Testis (tissue), 2 donors: ENCODE results near the gene C20orf141.

ENCODE experiments used
- CTCF ChIP-seq, 3 experiments: fragments of 450-650 bp in 2 of 3; fragments of 200-600 bp in 1 of 3; sonication (generic) in 1 of 3; IDR thresholded peaks; one replicate each; pipeline ENCODE4 v1.5.1; 2016 to 2019; ENCODE audit warnings: antibody characterized with exemption in 3 of 3, mild to moderate bottlenecking in 2 of 3, moderate library complexity in 1 of 3
- POLR2A ChIP-seq: fragments of 450-650 bp; IDR thresholded peaks from one replicate; pipeline ENCODE4 v1.6.1; 2017; ENCODE audit warnings: antibody characterized with exemption, mild to moderate bottlenecking, moderate library complexity

GRCh38 chr20:2815242-2815900 is 584 bp downstream of the C20orf141 start:
- TF ChIP-seq CTCF (IDR thresholded peaks at IDR 0.05), result no peak
- no peak for TF ChIP-seq POLR2A
